Activated CD8-positive, alpha-beta T cell treated with anti-CD3 and anti-CD28 coated beads, Interleukin-2, amount 10 ng/mL, durations not matched to agents 7 days and 5 days (primary cell): ENCODE data around the gene TYROBP. TPM values are rescaled to one million over a fixed set of nuclear protein-coding genes. Genes with fewer than 3 reads are reported as not detected.

Source experiments
- ATAC-seq: fragments of 150-1000 bp; cut with Tn5 transposase; one replicate; pipeline ENCODE4 v1.10.0; 2021; ENCODE audit warnings: moderate library complexity
- CTCF ChIA-PET: fragments of 350-600 bp; sonication (Branson Sonifier 250); formaldehyde crosslinking; loops from one replicate; lab custom pipeline; 2021; ENCODE audit warnings: antibody characterized with exemption; lab: Charles Lee
- POLR2A ChIA-PET: fragments of 350-600 bp; sonication (Branson Sonifier 250); formaldehyde crosslinking; loops from one replicate; lab custom pipeline; 2021; ENCODE audit warnings: antibody characterized with exemption; lab: Charles Lee
- DNase-seq: peaks from one replicate; pipeline ENCODE4 v3.0.0-alpha.2; 2020
- H3K27ac Mint-ChIP-seq: one replicate; pipeline ENCODE4 v1.8.0; 2021; ENCODE audit warnings: mild to moderate bottlenecking, mixed read lengths
- H3K27me3 Mint-ChIP-seq: one replicate; pipeline ENCODE4 v1.8.0; 2021; ENCODE audit warnings: low read depth, mixed read lengths
- H3K36me3 Mint-ChIP-seq: one replicate; pipeline ENCODE4 v1.8.0; 2021; ENCODE audit warnings: low read depth, mixed read lengths
- H3K4me1 Mint-ChIP-seq: one replicate; pipeline ENCODE4 v1.8.0; 2021; ENCODE audit warnings: low read depth, mixed read lengths
- H3K4me3 Mint-ChIP-seq: one replicate; pipeline ENCODE4 v1.8.0; 2021; ENCODE audit warnings: mild to moderate bottlenecking, mixed read lengths
- H3K9me3 Mint-ChIP-seq: one replicate; pipeline ENCODE4 v1.8.0; 2022; ENCODE audit warnings: mixed read lengths; ENCODE audit not compliant: insufficient read depth
- total RNA-seq, 2 experiments: library from RNA; stranded (reverse); gene quantifications; one replicate each; pipeline ENCODE4 v1.2.3, GENCODE V29; 2021

Gene TYROBP
- total RNA-seq, 2 experiments from 2014 or later: 0.52 to 0.71 TPM

GRCh38 chr19:35940078-35940775, 32.1 kb upstream of the TYROBP start:
- H3K4me3 Mint-ChIP-seq: no peak overlapping the region
- POLR2A ChIA-PET: no interaction called here

GRCh38 chr19:35939307-35940077, 31.4 kb upstream of the TYROBP start:
- CTCF ChIA-PET: interaction anchor here (0.9 kb wide), 1 partner anchor 116 kb away, joined by 3 read pairs; no protein-coding TSS in a partner anchor
- H3K36me3 Mint-ChIP-seq: peaks cover 11% of the 10 kb centered on the region
- H3K27ac Mint-ChIP-seq: no peak overlapping the region
- no peak for DNase-seq
- H3K4me3 Mint-ChIP-seq: no peak overlapping the region
- peaks cover 2% of the 10 kb centered on the region for H3K27me3 Mint-ChIP-seq
- POLR2A ChIA-PET: no interaction called here
- H3K4me1 Mint-ChIP-seq: peaks cover 32% of the 10 kb centered on the region
- no peaks in the 10 kb centered on the region for H3K9me3 Mint-ChIP-seq
- ATAC-seq: no peak

More at GRCh38 chr19:35940078-35940775, 32.1 kb upstream of the TYROBP start:
- peaks cover 11% of the 10 kb centered on the region for H3K36me3 Mint-ChIP-seq
- H3K27ac Mint-ChIP-seq: no peak overlapping the region
- CTCF ChIA-PET: no interaction called here
- ATAC-seq (no peak), DNase-seq (no peak)
- H3K4me1 Mint-ChIP-seq: peaks cover 32% of the 10 kb centered on the region
- no peaks in the 10 kb centered on the region for H3K9me3 Mint-ChIP-seq
- H3K27me3 Mint-ChIP-seq: no peaks in the 10 kb centered on the region

- no peak overlapping the region for H3K27ac Mint-ChIP-seq
- no peak for DNase-seq
- peaks cover 32% of the 10 kb centered on the region for H3K4me1 Mint-ChIP-seq
- H3K9me3 Mint-ChIP-seq: no peaks in the 10 kb centered on the region
- ChIA-PET POLR2A (no interaction called here), CTCF (interaction anchor here (0.9 kb wide), 1 partner anchor 117 kb away, joined by 3 read pairs; no protein-coding TSS in a partner anchor)
- H3K36me3 Mint-ChIP-seq: peaks cover 8% of the 10 kb centered on the region
- peaks cover 2% of the 10 kb centered on the region for H3K27me3 Mint-ChIP-seq
- no peak for ATAC-seq
- peak overlapping the region; percentile 79 for H3K4me3 Mint-ChIP-seq
Measured at GRCh38 chr19:35938282-35939224, 30.5 kb upstream of the TYROBP start.

GRCh38 chr19:35937345-35938281, 29.5 kb upstream of the TYROBP start:
- Mint-ChIP-seq H3K9me3 (no peaks in the 10 kb centered on the region), H3K27me3 (peaks cover 2% of the 10 kb centered on the region), H3K36me3 (peaks cover 8% of the 10 kb centered on the region), H3K4me3 (peak overlapping the region; percentile 79), H3K4me1 (peaks cover 32% of the 10 kb centered on the region), H3K27ac (no peak overlapping the region)
- ATAC-seq: no peak
- DNase-seq: no peak
- CTCF ChIA-PET: interaction anchor here (1.3 kb wide), 1 partner anchor 21 kb away, joined by 3 read pairs; no protein-coding TSS in a partner anchor
- POLR2A ChIA-PET: no interaction called here

- H3K9me3 Mint-ChIP-seq: no peaks in the 10 kb centered on the region
- CTCF ChIA-PET: interaction anchor here (1.3 kb wide), 1 partner anchor 22 kb away, joined by 3 read pairs; no protein-coding TSS in a partner anchor
- DNase-seq: no peak
- POLR2A ChIA-PET: no interaction called here
- peak overlapping the region; percentile 79 for H3K4me3 Mint-ChIP-seq
- ATAC-seq: no peak
- H3K27me3 Mint-ChIP-seq: peaks cover 2% of the 10 kb centered on the region
- peaks cover 37% of the 10 kb centered on the region for H3K4me1 Mint-ChIP-seq
- H3K36me3 Mint-ChIP-seq: peaks cover 8% of the 10 kb centered on the region
- no peak overlapping the region for H3K27ac Mint-ChIP-seq
Measured at GRCh38 chr19:35936738-35937268, 28.7 kb upstream of the TYROBP start.

- ATAC-seq: peak; percentile 12
- no peaks in the 10 kb centered on the region for H3K9me3 Mint-ChIP-seq
Measured at GRCh38 chr19:35935911-35936737, 28.0 kb upstream of the TYROBP start, which contains the start of gene LRFN3. Gene LRFN3 (plus strand): TSS chr19:35936374. CDS start chr19:35939426, 3,052 bp downstream.

GRCh38 chr19:35932291-35932936, 24.3 kb upstream of the TYROBP start:
- H3K27ac Mint-ChIP-seq: no peak overlapping the region
- peaks cover 2% of the 10 kb centered on the region for H3K27me3 Mint-ChIP-seq
- no peak overlapping the region for H3K4me3 Mint-ChIP-seq
- ChIA-PET POLR2A (interaction anchor here (1.0 to 2.2 kb wide), 3 partner anchors 32 to 221 kb away, joined by 3 to 11 read pairs (median 5); partner anchors contain the start of genes LIN37 and NFKBID), CTCF (interaction anchor here (0.7 to 3.9 kb wide), 9 partner anchors 13 to 238 kb away, joined by 3 to 95 read pairs (median 8); partner anchors contain the start of gene APLP1)
- no peaks in the 10 kb centered on the region for H3K36me3 Mint-ChIP-seq
- no peak for DNase-seq
- H3K9me3 Mint-ChIP-seq: no peaks in the 10 kb centered on the region
- ATAC-seq: no peak
- H3K4me1 Mint-ChIP-seq: peaks cover 41% of the 10 kb centered on the region

More at GRCh38 chr19:35935911-35936737, 28.0 kb upstream of the TYROBP start, which contains the start of gene LRFN3:
- H3K4me1 Mint-ChIP-seq: peaks cover 43% of the 10 kb centered on the region
- H3K27ac Mint-ChIP-seq: peak within 1 kb of the TSS; percentile 22
- CTCF ChIA-PET: interaction anchor here (1.3 kb wide), 1 partner anchor 23 kb away, joined by 3 read pairs; no protein-coding TSS in a partner anchor
- H3K4me3 Mint-ChIP-seq: peak within 1 kb of the TSS; percentile 79
- POLR2A ChIA-PET: no interaction called here
- H3K27me3 Mint-ChIP-seq: peaks cover 2% of the 10 kb centered on the region
- peak; percentile 63 for DNase-seq
- peaks cover 6% of the 10 kb centered on the region for H3K36me3 Mint-ChIP-seq

- ChIA-PET POLR2A (interaction anchor here (1.0 to 3.2 kb wide), 5 partner anchors 28 to 283 kb away, joined by 3 to 22 read pairs (median 5); partner anchors contain the start of genes LIN37, NFKBID, ZNF146 and ZNF565), CTCF (interaction anchor here (0.7 to 3.9 kb wide), 16 partner anchors 14 to 237 kb away, joined by 3 to 95 read pairs (median 5); partner anchors contain the start of genes APLP1 and NPHS1)
- no peak overlapping the region for H3K27ac Mint-ChIP-seq
- DNase-seq (no peak), ATAC-seq (peak; percentile 17)
- no peaks in the 10 kb centered on the region for H3K9me3 Mint-ChIP-seq
- H3K4me3 Mint-ChIP-seq: peak overlapping the region; percentile 52
- no peaks in the 10 kb centered on the region for H3K36me3 Mint-ChIP-seq
- peaks cover 36% of the 10 kb centered on the region for H3K4me1 Mint-ChIP-seq
- H3K27me3 Mint-ChIP-seq: peaks cover 2% of the 10 kb centered on the region
Measured at GRCh38 chr19:35931874-35932202, 23.7 kb upstream of the TYROBP start.
